ENCODE results near the gene ERP27. TPM values are rescaled to one million over a fixed set of nuclear protein-coding genes. Genes with fewer than 3 reads are reported as not detected.

Gene ERP27
- total and polyA plus RNA-seq, 2 of the 8 experiments (the other 6 are each of a cell fraction or from before 2014, with no cell fraction given), result not detected

GRCh38 chr12:14884458-14884878, 53.9 kb downstream of the ERP27 start:
- FAIRE-seq (no peak), DNase-seq (ENCODE audit: low read depth in 1 of 2, low spot score in 2 of 2) (no peak)
- Histone ChIP-seq H2BK12ac (ENCODE audit: low read depth, low read length) (no peak overlapping the region), H3K56ac (replicated peaks; ENCODE audit: insufficient read length, low read depth, low read length) (no peak overlapping the region), H4K5ac (ENCODE audit: insufficient read length, low read depth, low read length) (no peak overlapping the region), H3K27ac (ENCODE audit: low read depth, low read length) (no peak overlapping the region), H2BK15ac (ENCODE audit: low read length) (no peak overlapping the region), H3K79me1 (ENCODE audit: low read depth, low read length) (no peaks in the 10 kb centered on the region), H3K9ac (replicated peaks in 1 of 4; ENCODE audit: extremely low read depth in 1 of 4, low read depth in 3 of 4, low read length in 3 of 4) (no peak overlapping the region), H3K36me3 (ENCODE audit: control insufficient read depth in 2 of 4, insufficient read depth in 4 of 4, low read length in 3 of 4) (no peaks in the 10 kb centered on the region), H4K20me1 (replicated peaks in 1 of 2; ENCODE audit: control insufficient read depth in 1 of 2, insufficient read depth in 2 of 2, low read length in 2 of 2) (no peaks in the 10 kb centered on the region), H3K27me3 (replicated peaks in 1 of 4; ENCODE audit: control insufficient read depth in 3 of 4, extremely low read depth in 1 of 4, insufficient read depth in 3 of 4, low read length in 3 of 4) (no peaks in the 10 kb centered on the region), H3K4ac (replicated peaks; ENCODE audit: insufficient read length, low read depth, low read length) (no peak overlapping the region), H3K23ac (ENCODE audit: insufficient read length) (no peak overlapping the region), H4K91ac (replicated peaks; ENCODE audit: insufficient read length, low read length) (no peak overlapping the region), H2BK20ac (ENCODE audit: low read length) (no peak overlapping the region), H3K4me3 (ENCODE audit: extremely low read depth in 1 of 4, insufficient read depth in 2 of 4, low read depth in 3 of 4, low read length in 4 of 4) (no peak overlapping the region), H3K23me2 (ENCODE audit: low read depth, low read length) (no peaks in the 10 kb centered on the region), H3K14ac (ENCODE audit: insufficient read length) (no peak overlapping the region), H2BK5ac (ENCODE audit: low read depth, low read length) (no peak overlapping the region), H4K8ac (ENCODE audit: extremely low read depth, insufficient read depth, low read length) (no peak overlapping the region), H3K4me1 (replicated peaks in 1 of 4; ENCODE audit: control insufficient read depth in 3 of 4, insufficient read depth in 4 of 4, low read length in 3 of 4) (no peaks in the 10 kb centered on the region), H2BK120ac (replicated peaks; ENCODE audit: low read depth, low read length) (no peak overlapping the region), H3K79me2 (ENCODE audit: control insufficient read depth in 1 of 2, insufficient read depth in 2 of 2, low read length in 2 of 2) (no peaks in the 10 kb centered on the region), H2AFZ (ENCODE audit: low read length) (no peak overlapping the region), H3K9me3 (ENCODE audit: insufficient read depth in 2 of 2, low read depth in 1 of 2, low read length in 1 of 2) (no peaks in the 10 kb centered on the region), H3K4me2 (ENCODE audit: insufficient read depth in 1 of 2, low read depth in 2 of 2, low read length in 2 of 2) (no peak overlapping the region), H2AK5ac (ENCODE audit: low read depth, low read length) (no peak overlapping the region), H3K18ac (ENCODE audit: extremely low read depth, low read length) (no peak overlapping the region)
- CTCF ChIA-PET (ENCODE audit: partially characterized antibody), result interaction anchor here (0.8 kb wide), 1 partner anchor 11 kb away, joined by 3 read pairs; no protein-coding TSS in a partner anchor
- TF ChIP-seq ATF3 (IDR thresholded peaks at IDR 0.05; ENCODE audit: insufficient read depth, low read depth, low read length), result no peak
- TF ChIP-seq KDM4A (IDR thresholded peaks at IDR 0.05; ENCODE audit: low read depth, low read length, severe bottlenecking), result no peak
- TF ChIP-seq MAX (IDR thresholded peaks at IDR 0.05), result no peak
- TF ChIP-seq YY1 (IDR thresholded peaks at IDR 0.05; ENCODE audit: low read depth, low read length), result no peak
- TF ChIP-seq SP2 (IDR thresholded peaks at IDR 0.05; ENCODE audit: low read length), result no peak
- no peak for TF ChIP-seq SP1 (IDR thresholded peaks at IDR 0.05; ENCODE audit: low read depth, low read length)
- 88% methylated on average over 5 of the region's 5 CpGs; no CpG with 5 or more reads in 1 of the 2 experiments for WGBS, 2 experiments (ENCODE audit: extremely low coverage in 1 of 2, insufficient coverage in 1 of 2, insufficient read length in 1 of 2, insufficient replicate concordance in 2 of 2, low coverage in 1 of 2, low lambda C conversion rate in 2 of 2, missing lambda C conversion rate in 1 of 2)
- POLR2A ChIA-PET (ENCODE audit: partially characterized antibody), result no interaction called here

Measured in H1 (cell line).